Measurements from ENCODE around the gene KATNIP. TPM values are rescaled to one million over a fixed set of nuclear protein-coding genes. Genes with fewer than 3 reads are reported as not detected.
A peak's percentile ranks its signal among the peaks of the same experiment; 100 is the strongest.

Gene KATNIP
- 17.3 and 25.3 TPM in 2 replicates for total RNA-seq

- DNase-seq (ENCODE audit: low read depth, low spot score): peak; percentile 93
Observed at GRCh38 chr16:27549746-27550581, at the start of gene KATNIP, which contains the start of gene GTF3C1. TSS of gene KATNIP (plus strand) at chr16:27550144. CDS start at chr16:27550171, 27 bp downstream. TSS of gene GTF3C1 (minus strand) at chr16:27549913. CDS start at chr16:27549890, 23 bp downstream.

GRCh38 chr16:27500801-27501200 lies 49.1 kb upstream of the KATNIP start:
- no peak for DNase-seq (ENCODE audit: low read depth, low spot score)

- DNase-seq (ENCODE audit: low read depth, low spot score): no peak
Observed at GRCh38 chr16:27503662-27504061, 46.3 kb upstream of the KATNIP start.

- DNase-seq (ENCODE audit: low read depth, low spot score): no peak
Observed at GRCh38 chr16:27505297-27506236, 44.4 kb upstream of the KATNIP start.

- DNase-seq (ENCODE audit: low read depth, low spot score): no peak
Observed at GRCh38 chr16:27506771-27507170, 43.2 kb upstream of the KATNIP start.

- DNase-seq (ENCODE audit: low read depth, low spot score): no peak
Observed at GRCh38 chr16:27508476-27508875, 41.5 kb upstream of the KATNIP start.

- no peak for DNase-seq (ENCODE audit: low read depth, low spot score)
Observed at GRCh38 chr16:27511657-27512448, 38.1 kb upstream of the KATNIP start.

GRCh38 chr16:27514806-27515205 lies 35.1 kb upstream of the KATNIP start:
- DNase-seq (ENCODE audit: low read depth, low spot score): no peak

GRCh38 chr16:27515874-27516353 lies 34.0 kb upstream of the KATNIP start:
- DNase-seq (ENCODE audit: low read depth, low spot score): no peak

- DNase-seq (ENCODE audit: low read depth, low spot score): no peak
Observed at GRCh38 chr16:27516365-27516764, 33.6 kb upstream of the KATNIP start.

- DNase-seq (ENCODE audit: low read depth, low spot score): no peak
Observed at GRCh38 chr16:27517664-27518063, 32.3 kb upstream of the KATNIP start.

GRCh38 chr16:27518226-27518625 lies 31.7 kb upstream of the KATNIP start:
- DNase-seq (ENCODE audit: low read depth, low spot score): no peak

GRCh38 chr16:27520982-27521673 lies 28.8 kb upstream of the KATNIP start:
- DNase-seq (ENCODE audit: low read depth, low spot score): peak; percentile 57

GRCh38 chr16:27522173-27522707 lies 27.7 kb upstream of the KATNIP start:
- DNase-seq (ENCODE audit: low read depth, low spot score): no peak

GRCh38 chr16:27526180-27526579 lies 23.8 kb upstream of the KATNIP start:
- no peak for DNase-seq (ENCODE audit: low read depth, low spot score)

GRCh38 chr16:27528294-27528693 lies 21.6 kb upstream of the KATNIP start:
- no peak for DNase-seq (ENCODE audit: low read depth, low spot score)

- no peak for DNase-seq (ENCODE audit: low read depth, low spot score)
Observed at GRCh38 chr16:27529962-27530361, 20.0 kb upstream of the KATNIP start.

- no peak for DNase-seq (ENCODE audit: low read depth, low spot score)
Observed at GRCh38 chr16:27531186-27531585, 18.8 kb upstream of the KATNIP start.

GRCh38 chr16:27531826-27532800 lies 17.8 kb upstream of the KATNIP start:
- DNase-seq (ENCODE audit: low read depth, low spot score): no peak
